IMR-90 (cell line): ENCODE data around the gene SIGLEC7. TPM values are rescaled to one million over a fixed set of nuclear protein-coding genes. Genes with fewer than 3 reads are reported as not detected.

ENCODE experiments used
- ATAC-seq: fragments of 200-7000 bp; cut with Tn5 transposase; 2 replicates; pipeline ENCODE4 v1.9.1; 2020; ENCODE audit warnings: low read depth, mild to moderate bottlenecking, moderate library complexity
- BruUV-seq: library from RNA; stranded (reverse); fragments of 400-500 nt; replicated peaks from 2 replicates; lab custom pipeline; 2021; lab: Mats Ljungman, UMichigan
- CTCF ChIA-PET: fragments of 300-600 bp; formaldehyde crosslinking; extraction: SDS; loops from one replicate; lab custom pipeline; 2021; ENCODE audit warnings: antibody characterized with exemption; lab: Yijun Ruan, JAX
- POLR2A ChIA-PET: fragments of 300-600 bp; sonication (Branson Sonifier 250); formaldehyde crosslinking; loops from one replicate; lab custom pipeline; 2022; ENCODE audit warnings: antibody characterized with exemption; ENCODE audit not compliant: unreplicated experiment; lab: Charles Lee
- DNase-seq: peaks from one replicate; pipeline ENCODE4 v3.0.0; 2013
- H2AFZ ChIP-seq: replicated peaks from 2 replicates; pipeline ENCODE3; 2013; ENCODE audit warnings: low read length, mild to moderate bottlenecking; ENCODE audit not compliant: poor library complexity
- H2AK5ac ChIP-seq: 2 replicates; pipeline ENCODE4 v1.6.1; 2013; ENCODE audit warnings: low read depth, low read length, inconsistent platforms
- H2AK9ac ChIP-seq: replicated peaks from 2 replicates; pipeline ENCODE3; 2013; ENCODE audit warnings: mild to moderate bottlenecking, low read depth, low read length, moderate library complexity; ENCODE audit not compliant: poor library complexity
- H2BK120ac ChIP-seq: 2 replicates; pipeline ENCODE4 v1.6.1; 2013; ENCODE audit warnings: low read depth, low read length, inconsistent platforms
- H2BK15ac ChIP-seq: 3 replicates; pipeline ENCODE4 v1.6.1; 2013; ENCODE audit warnings: low read depth, low read length, inconsistent platforms
- H2BK20ac ChIP-seq: 2 replicates; pipeline ENCODE4 v1.6.1; 2013; ENCODE audit warnings: low read depth, mild to moderate bottlenecking, inconsistent platforms, low read length, moderate library complexity
- H2BK5ac ChIP-seq: 2 replicates; pipeline ENCODE4 v1.6.1; 2013; ENCODE audit warnings: mild to moderate bottlenecking, low read depth, low read length, inconsistent platforms; ENCODE audit not compliant: poor library complexity, severe bottlenecking
- H3K14ac ChIP-seq: replicated peaks from 2 replicates; pipeline ENCODE4 v1.6.1; 2013; ENCODE audit warnings: low read depth, low read length, inconsistent platforms
- H3K18ac ChIP-seq: 2 replicates; pipeline ENCODE4 v1.6.1; 2013; ENCODE audit warnings: low read depth, low read length, control low read depth
- H3K23ac ChIP-seq: 2 replicates; pipeline ENCODE4 v1.6.1; 2013; ENCODE audit warnings: low read depth, low read length, inconsistent platforms
- H3K27ac ChIP-seq: 2 replicates; pipeline ENCODE4 v1.5.1; 2013; ENCODE audit warnings: mild to moderate bottlenecking, control low read depth, low read length; ENCODE audit not compliant: insufficient read depth
- H3K27me3 ChIP-seq: 2 replicates; pipeline ENCODE4 v1.6.1; 2013; ENCODE audit warnings: low read length; ENCODE audit not compliant: control insufficient read depth, insufficient read depth
- H3K36me3 ChIP-seq: 2 replicates; pipeline ENCODE4 v1.6.1; 2013; ENCODE audit warnings: low read length, mixed read lengths; ENCODE audit not compliant: control insufficient read depth, insufficient read depth
- H3K4ac ChIP-seq: 2 replicates; pipeline ENCODE4 v1.6.1; 2013; ENCODE audit warnings: low read depth, low read length, inconsistent platforms
- H3K4me1 ChIP-seq: 2 replicates; pipeline ENCODE4 v1.6.1; 2013; ENCODE audit warnings: low read length, mixed read lengths; ENCODE audit not compliant: control insufficient read depth, insufficient read depth
- H3K4me2 ChIP-seq: 2 replicates; pipeline ENCODE4 v1.6.1; 2013; ENCODE audit warnings: low read depth, mild to moderate bottlenecking, control low read depth, low read length, moderate library complexity
- H3K4me3 ChIP-seq: 2 replicates; pipeline ENCODE4 v1.5.1; 2013; ENCODE audit warnings: low read depth, mild to moderate bottlenecking, control low read depth, low read length, moderate library complexity; ENCODE audit not compliant: insufficient read depth
- H3K56ac ChIP-seq: 2 replicates; pipeline ENCODE4 v1.6.1; 2013; ENCODE audit warnings: low read length, inconsistent platforms; ENCODE audit not compliant: insufficient read depth; ENCODE audit errors: extremely low read depth
- H3K79me1 ChIP-seq, 2 experiments: 2 replicates each; pipeline ENCODE4 v1.6.1; 2013; ENCODE audit warnings: low read length in 2 of 2, inconsistent platforms in 1 of 2, low read depth in 1 of 2
- H3K9ac ChIP-seq: 2 replicates; pipeline ENCODE4 v1.6.1; 2013; ENCODE audit warnings: low read depth, low read length, control low read depth
- H3K9me1 ChIP-seq: 2 replicates; pipeline ENCODE4 v1.6.1; 2013; ENCODE audit warnings: low read length, inconsistent platforms; ENCODE audit not compliant: insufficient read depth
- H3K9me3 ChIP-seq: 2 replicates; pipeline ENCODE4 v1.6.1; 2013; ENCODE audit warnings: low read length; ENCODE audit not compliant: control insufficient read depth, insufficient read depth
- H4K20me1 ChIP-seq: 2 replicates; pipeline ENCODE4 v1.6.1; 2013; ENCODE audit warnings: low read length, inconsistent platforms; ENCODE audit not compliant: insufficient read depth
- H4K5ac ChIP-seq: 2 replicates; pipeline ENCODE4 v1.6.1; 2013; ENCODE audit warnings: mild to moderate bottlenecking, low read depth, low read length, control low read depth
- H4K8ac ChIP-seq, 2 experiments: 2 replicates each; pipeline ENCODE4 v1.6.1; 2013; ENCODE audit warnings: low read depth in 2 of 2, low read length in 2 of 2, control low read depth in 1 of 2, inconsistent platforms in 1 of 2
- H4K91ac ChIP-seq: 2 replicates; pipeline ENCODE4 v1.6.1; 2013; ENCODE audit warnings: low read depth, low read length, inconsistent platforms; ENCODE audit not compliant: insufficient read depth
- CEBPB ChIP-seq: IDR thresholded peaks from 2 replicates; pipeline ENCODE4 v1.6.1; 2012; ENCODE audit warnings: low read depth, low read length, improper control_type of control experiment
- RCOR1 ChIP-seq: IDR thresholded peaks from 2 replicates; pipeline ENCODE4 v1.6.1; 2012; ENCODE audit warnings: mild to moderate bottlenecking, low read length, improper control_type of control experiment; ENCODE audit not compliant: insufficient replicate concordance
- WGBS, 2 experiments: methylation state at CpG; one replicate each; pipeline versions ENCODE4 v1.1.5 to v1.1.7; 2013; ENCODE audit warnings: missing lambda C conversion rate in 2 of 2; ENCODE audit not compliant: insufficient read length in 1 of 2; ENCODE audit errors: extremely low coverage in 2 of 2; 5-methylcytosine and 5-hydroxymethylcytosine counted together
- dilution Hi-C: fragments of 300-500 bp; cut with HindIII; formaldehyde crosslinking; loops from one replicate; pipeline ENCODE4 v1.14.3; 2018; ENCODE audit warnings: low sequenced_read_pairs; ENCODE audit not compliant: unreplicated experiment
- in situ Hi-C: fragments of 300-500 bp; cut with MboI; formaldehyde crosslinking; loops from 3 replicates; pipeline ENCODE4 v1.14.3; 2019; ENCODE audit warnings: low sequenced_read_pairs, inconsistent platforms, mixed read lengths
- intact Hi-C: fragments of 100-400 bp; cut with micrococcal nuclease; formaldehyde crosslinking; loops from 2 replicates; pipeline ENCODE4 v1.10.0; 2022
- polyA plus RNA-seq, 3 experiments: library from polyadenylated mRNA; depleted of rRNA; stranded (reverse); fragments of >200 nt; gene quantifications; 2 replicates each; pipeline ENCODE4 v1.2.3, GENCODE V29; 2012; ENCODE audit warnings: low replicate concordance in 1 of 3
- total RNA-seq: library from RNA; depleted of rRNA; stranded (reverse); fragments of >200 nt; gene quantifications from 2 replicates; pipeline ENCODE4 v1.2.3, GENCODE V29; 2012

SIGLEC7 gene
- total and polyA plus RNA-seq, 2 of the 4 experiments (the other 2 are of a cell fraction), result not detected

DNA sequence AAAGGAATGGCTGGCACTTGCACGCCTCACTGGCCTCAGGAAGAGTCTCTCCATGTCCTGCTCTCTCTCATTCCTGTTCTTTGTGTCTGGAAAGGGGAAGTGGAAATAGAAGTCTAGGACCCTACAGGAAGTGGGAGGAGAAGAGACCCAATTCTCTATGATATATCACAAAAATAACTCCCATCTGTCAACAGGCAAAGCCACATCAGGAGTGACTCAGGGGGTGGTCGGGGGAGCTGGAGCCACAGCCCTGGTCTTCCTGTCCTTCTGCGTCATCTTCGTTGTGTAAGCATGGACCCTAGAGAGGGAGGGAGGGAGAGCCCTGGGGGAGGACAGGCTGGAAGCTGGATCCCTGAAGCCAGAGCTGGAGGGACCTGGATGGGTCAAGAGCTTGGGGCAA lies 14.3 kb upstream of the SIGLEC7 start:
- 0 out of 2 replicates have a peak, but pooled peaks cover 2% of the 10 kb centered on the region for H3K4me1 ChIP-seq
- no peak overlapping the region for H3K14ac ChIP-seq
- H2BK20ac ChIP-seq, result no peak overlapping the region
- in situ Hi-C loops (no loop called here), dilution Hi-C loops (no loop called here), intact Hi-C loops (no loop called here)
- H3K9me3 ChIP-seq, result no peaks in the 10 kb centered on the region
- CTCF ChIA-PET, result interaction anchor here (1.0 kb wide), 1 partner anchor 19 kb away, joined by 3 read pairs; no protein-coding TSS in a partner anchor
- H2BK5ac ChIP-seq, result no peak overlapping the region
- H3K9ac ChIP-seq, result no peak overlapping the region
- no peak overlapping the region for H2AK5ac ChIP-seq
- no peak overlapping the region for H3K4ac ChIP-seq
- peak; percentile 25; the same call in 1 of the 2 replicates for TF ChIP-seq CEBPB
- TF ChIP-seq RCOR1, result no peak
- H3K4me3 ChIP-seq, result no peak overlapping the region
- H3K27ac ChIP-seq, result no peak overlapping the region
- no TSS peak for BruUV-seq
- no peaks in the 10 kb centered on the region for H4K20me1 ChIP-seq
- H3K36me3 ChIP-seq, result no peaks in the 10 kb centered on the region
- no peak; the same call in 1 of the 2 replicates for ATAC-seq
- H3K56ac ChIP-seq, result no peak overlapping the region
- POLR2A ChIA-PET, result no interaction called here
- no peak overlapping the region for H2BK15ac ChIP-seq
- no peak overlapping the region for H3K23ac ChIP-seq
- H2BK120ac ChIP-seq, result no peak overlapping the region
- no peak overlapping the region for H2AFZ ChIP-seq
- H2AK9ac ChIP-seq, result no peak overlapping the region
- H3K18ac ChIP-seq, result no peak overlapping the region
- H4K91ac ChIP-seq, result no peak overlapping the region
- peak; percentile 47 for DNase-seq
- H3K79me1 ChIP-seq, result no peaks in the 10 kb centered on the region
- peaks cover 4% of the 10 kb centered on the region; the same call in 1 of the 2 replicates for H3K9me1 ChIP-seq
- no peaks in the 10 kb centered on the region; the same call in 1 of the 2 replicates for H3K27me3 ChIP-seq
- no peak overlapping the region for H3K4me2 ChIP-seq
- H4K5ac ChIP-seq, result no peak overlapping the region
- peak overlapping the region in 1 of 2 experiments; percentile 10; a peak in 1 of 4 replicates for H4K8ac ChIP-seq
- 50% methylated on average over 2 of the region's 4 CpGs; no CpG with 5 or more reads in 1 of the 2 experiments for WGBS, 2 experiments
